Breast epithelium (tissue), 4 donors: ENCODE measurements around the gene WDSUB1. TPM values are rescaled to one million over a fixed set of nuclear protein-coding genes. Genes with fewer than 3 reads are reported as not detected.

Source experiments
- DNase-seq, 2 donors: peaks; one replicate each; pipeline ENCODE4 v3.0.0-alpha.2; 2019; ENCODE audit warnings: low spot score in 2 of 2
- H3K27ac ChIP-seq, 2 donors: fragments of 200-600 bp; sonication (generic) in 1 of 2; one replicate each; pipeline ENCODE4 v1.5.1; 2016 to 2019; ENCODE audit warnings: mild to moderate bottlenecking in 1 of 2
- H3K27me3 ChIP-seq, 2 donors: fragments of 200-600 bp; sonication (generic) in 1 of 2; one replicate each; pipeline versions ENCODE4 v1.5.1 to v1.6.0; 2017 to 2019; ENCODE audit warnings: control low read depth in 1 of 2, mild to moderate bottlenecking in 1 of 2
- H3K36me3 ChIP-seq: fragments of 200-600 bp; one replicate; pipeline ENCODE4 v1.5.1; 2019
- H3K4me1 ChIP-seq, 2 donors: fragments of 200-600 bp; sonication (generic); one replicate each; pipeline ENCODE4 v1.5.1; 2016 to 2019; ENCODE audit warnings: control low read depth in 1 of 2
- H3K4me3 ChIP-seq, 3 donors: fragments of 200-600 bp; sonication (generic); 1 replicate in 2 of 3; 2 replicates in 1 of 3; pipeline ENCODE4 v1.5.1; 2016 to 2019; ENCODE audit warnings: mild to moderate bottlenecking in 3 of 3, moderate library complexity in 2 of 3
- H3K9me3 ChIP-seq, 2 donors: fragments of 200-600 bp; sonication (generic) in 1 of 2; one replicate each; pipeline ENCODE4 v1.5.1; 2016 to 2019; ENCODE audit warnings: control low read depth in 1 of 2
- POLR2A ChIP-seq: fragments of 450-650 bp; IDR thresholded peaks from one replicate; pipeline ENCODE4 v1.6.1; 2016; ENCODE audit warnings: antibody characterized with exemption, mild to moderate bottlenecking, moderate library complexity
- POLR2AphosphoS5 ChIP-seq, 3 donors: sonication (generic); formaldehyde crosslinking; IDR thresholded peaks; one replicate each; pipeline ENCODE4 v1.6.1; 2017; ENCODE audit warnings: antibody characterized with exemption in 3 of 3
- intact Hi-C: fragments of 100-400 bp; cut with DNase I; formaldehyde crosslinking; loops from one replicate; pipeline ENCODE4 v1.15.1; 2023; ENCODE audit warnings: low total_unique reads
- total RNA-seq, 3 donors: library from RNA; depleted of rRNA; stranded (reverse); fragments of >200 nt; gene quantifications; one replicate each; pipeline ENCODE4 v1.1.0, GENCODE V29; 2016
- TF ChIP-seq, protein P1 (sequence below), 3 donors: fragments of 450-650 bp; IDR thresholded peaks; one replicate each; pipeline ENCODE4 v1.5.1; 2016 to 2017; ENCODE audit warnings: antibody characterized with exemption in 3 of 3, mild to moderate bottlenecking in 3 of 3, moderate library complexity in 3 of 3

WDSUB1 gene
- total RNA-seq, 3 donors from 2014 or later: 8.2 to 14.3 (median 8.8) TPM

DNA sequence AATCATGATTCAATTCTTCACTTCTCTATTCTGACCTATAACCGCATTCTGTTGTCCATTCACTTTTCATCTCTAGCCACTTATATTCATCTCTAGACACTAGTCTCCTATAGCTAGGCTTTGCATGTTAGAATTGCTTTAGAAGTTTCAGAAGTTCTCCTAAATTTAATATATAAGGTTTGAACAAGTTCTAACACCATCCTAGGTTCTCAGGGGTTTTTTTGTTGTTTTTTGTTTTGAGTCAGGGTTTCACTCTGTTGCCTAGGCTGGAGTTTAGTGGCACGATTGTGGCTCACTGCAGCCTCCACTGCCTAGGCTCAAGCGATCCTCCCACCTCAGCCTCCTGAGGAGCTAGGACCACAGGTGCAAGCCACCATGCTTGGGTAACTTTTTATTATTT lies 19.9 kb downstream of the WDSUB1 start:
- H3K27ac ChIP-seq: no peak overlapping the region

DNA sequence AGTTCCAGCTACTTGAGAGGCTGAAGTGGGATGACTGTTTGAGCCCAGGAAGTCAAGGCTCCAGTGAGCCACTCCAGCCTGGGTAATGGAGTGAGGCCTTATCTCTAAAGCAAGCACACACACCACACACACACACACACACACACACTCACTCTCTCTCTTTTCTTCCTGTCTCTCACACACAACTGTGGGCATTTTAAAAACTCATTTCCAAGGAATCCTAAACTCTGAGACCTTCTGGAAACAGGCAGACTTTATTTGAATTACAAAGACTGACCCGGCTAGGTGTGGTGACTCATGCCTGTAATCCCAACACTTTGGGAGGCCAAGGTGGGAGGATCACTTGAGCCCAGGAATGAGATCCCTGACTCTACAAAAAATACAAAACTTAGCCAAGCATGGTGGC lies 21.3 kb downstream of the WDSUB1 start:
- no peak overlapping the region for H3K27ac ChIP-seq
- no peaks in the 10 kb centered on the region for H3K27me3 ChIP-seq
- TF ChIP-seq POLR2A: no peak
- TF ChIP-seq POLR2AphosphoS5 (IDR thresholded peaks at IDR 0.05): no peak
- TF ChIP-seq, protein P1, sequence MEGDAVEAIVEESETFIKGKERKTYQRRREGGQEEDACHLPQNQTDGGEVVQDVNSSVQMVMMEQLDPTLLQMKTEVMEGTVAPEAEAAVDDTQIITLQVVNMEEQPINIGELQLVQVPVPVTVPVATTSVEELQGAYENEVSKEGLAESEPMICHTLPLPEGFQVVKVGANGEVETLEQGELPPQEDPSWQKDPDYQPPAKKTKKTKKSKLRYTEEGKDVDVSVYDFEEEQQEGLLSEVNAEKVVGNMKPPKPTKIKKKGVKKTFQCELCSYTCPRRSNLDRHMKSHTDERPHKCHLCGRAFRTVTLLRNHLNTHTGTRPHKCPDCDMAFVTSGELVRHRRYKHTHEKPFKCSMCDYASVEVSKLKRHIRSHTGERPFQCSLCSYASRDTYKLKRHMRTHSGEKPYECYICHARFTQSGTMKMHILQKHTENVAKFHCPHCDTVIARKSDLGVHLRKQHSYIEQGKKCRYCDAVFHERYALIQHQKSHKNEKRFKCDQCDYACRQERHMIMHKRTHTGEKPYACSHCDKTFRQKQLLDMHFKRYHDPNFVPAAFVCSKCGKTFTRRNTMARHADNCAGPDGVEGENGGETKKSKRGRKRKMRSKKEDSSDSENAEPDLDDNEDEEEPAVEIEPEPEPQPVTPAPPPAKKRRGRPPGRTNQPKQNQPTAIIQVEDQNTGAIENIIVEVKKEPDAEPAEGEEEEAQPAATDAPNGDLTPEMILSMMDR (IDR thresholded peaks at IDR 0.05): no peak
- H3K9me3 ChIP-seq: no peaks in the 10 kb centered on the region
- intact Hi-C loops: no loop called here
- H3K36me3 ChIP-seq: no peaks in the 10 kb centered on the region
- no peak for DNase-seq
- no peak overlapping the region for H3K4me3 ChIP-seq
- H3K4me1 ChIP-seq: no peaks in the 10 kb centered on the region

More for the DNA sequence above, 19.9 kb downstream of the WDSUB1 start:
- Histone ChIP-seq H3K27me3 (no peaks in the 10 kb centered on the region), H3K36me3 (no peaks in the 10 kb centered on the region), H3K9me3 (no peaks in the 10 kb centered on the region), H3K4me3 (no peak overlapping the region), H3K4me1 (no peaks in the 10 kb centered on the region)
- intact Hi-C loops: no loop called here
- DNase-seq: no peak
- TF ChIP-seq, protein P1 (IDR thresholded peaks at IDR 0.05): no peak
- TF ChIP-seq POLR2AphosphoS5 (IDR thresholded peaks at IDR 0.05) (no peak), POLR2A (no peak)

DNA sequence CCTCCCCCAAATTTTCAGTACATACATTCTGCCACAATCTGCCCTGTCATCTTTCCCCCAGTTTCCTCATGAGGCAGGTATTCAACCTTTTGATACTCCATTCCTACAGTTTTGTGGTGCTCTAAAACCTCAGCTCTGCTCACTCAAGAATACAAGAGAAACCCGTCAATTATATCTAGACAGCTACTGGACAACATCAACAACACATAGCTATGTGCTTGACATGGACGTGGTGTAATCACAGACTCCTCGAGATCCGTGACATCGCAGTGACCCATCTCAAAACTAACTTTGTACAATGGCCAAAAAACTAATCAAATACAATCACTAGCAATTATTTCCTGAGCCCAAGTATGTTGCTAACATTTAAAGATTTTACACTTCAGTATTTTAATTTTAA lies 23.6 kb downstream of the WDSUB1 start:
- Histone ChIP-seq H3K27me3 (no peaks in the 10 kb centered on the region), H3K9me3 (no peaks in the 10 kb centered on the region), H3K36me3 (no peaks in the 10 kb centered on the region), H3K27ac (no peak overlapping the region), H3K4me1 (no peaks in the 10 kb centered on the region), H3K4me3 (no peak overlapping the region)
- no peak for TF ChIP-seq POLR2A
- TF ChIP-seq, protein P1 (IDR thresholded peaks at IDR 0.05): no peak
- no peak for TF ChIP-seq POLR2AphosphoS5 (IDR thresholded peaks at IDR 0.05)
- no peak for DNase-seq
- intact Hi-C loops: no loop called here

DNA sequence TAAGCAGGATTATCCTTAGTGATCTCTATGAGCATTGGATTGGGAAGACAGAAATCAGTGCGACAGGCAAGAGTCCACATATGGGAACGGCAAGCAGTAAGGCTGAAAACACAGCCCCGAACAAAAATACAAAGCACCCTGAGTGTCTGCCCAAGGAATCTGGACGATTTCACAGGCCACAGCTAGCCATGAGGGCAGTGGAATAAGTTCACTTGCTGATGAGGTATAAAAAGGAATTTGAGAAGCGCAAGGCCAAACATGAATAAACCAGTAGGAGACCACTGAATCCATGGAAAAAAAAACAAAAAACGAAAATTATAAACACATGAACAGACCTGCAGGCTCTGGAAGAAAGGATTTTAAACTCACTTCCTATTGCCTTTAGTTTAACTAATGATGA lies 24.3 kb downstream of the WDSUB1 start:
- H3K27me3 ChIP-seq: no peaks in the 10 kb centered on the region
- TF ChIP-seq POLR2AphosphoS5 (IDR thresholded peaks at IDR 0.05) (no peak), POLR2A (no peak)
- TF ChIP-seq, protein P1 (IDR thresholded peaks at IDR 0.05): no peak
- H3K27ac ChIP-seq: no peak overlapping the region
- H3K9me3 ChIP-seq: no peaks in the 10 kb centered on the region
- H3K4me1 ChIP-seq: no peaks in the 10 kb centered on the region
- DNase-seq: no peak
- intact Hi-C loops: no loop called here
- H3K36me3 ChIP-seq: no peaks in the 10 kb centered on the region
- no peak overlapping the region for H3K4me3 ChIP-seq

DNA sequence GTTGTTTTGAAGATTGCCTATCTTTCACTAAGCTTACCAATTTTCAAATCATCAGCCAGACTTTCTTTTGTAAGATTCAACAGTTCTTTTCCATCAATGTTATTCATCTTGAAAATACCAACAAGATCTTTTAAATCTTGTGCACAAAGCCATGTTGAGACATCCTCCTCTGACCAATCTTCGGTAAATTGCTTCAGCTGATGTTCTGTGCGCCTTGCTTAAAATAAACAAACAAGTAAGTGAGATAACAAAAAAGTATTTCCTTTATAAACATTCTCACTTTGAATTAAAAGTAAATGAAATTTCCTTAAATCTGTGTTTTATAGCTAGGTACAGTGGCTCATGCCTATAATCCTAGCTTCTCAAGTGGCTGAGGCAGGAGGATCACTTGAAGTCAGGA lies 30.3 kb downstream of the WDSUB1 start:
- no peaks in the 10 kb centered on the region for H3K9me3 ChIP-seq
- no peak for DNase-seq
- no peaks in the 10 kb centered on the region for H3K36me3 ChIP-seq
- no peaks in the 10 kb centered on the region for H3K4me1 ChIP-seq
- intact Hi-C loops: no loop called here
- H3K4me3 ChIP-seq: no peak overlapping the region
- H3K27me3 ChIP-seq: no peaks in the 10 kb centered on the region
- no peak overlapping the region for H3K27ac ChIP-seq
- TF ChIP-seq POLR2AphosphoS5 (IDR thresholded peaks at IDR 0.05) (no peak), POLR2A (no peak)
- TF ChIP-seq, protein P1 (IDR thresholded peaks at IDR 0.05): no peak
